Measurements from ENCODE around the gene MARCHF6.
"Not testable (repeated sequence)": the region's sequence is repeated elsewhere in the genome, so short reads cannot be mapped to it uniquely, and the experiment has no call there.

MARCHF6 gene

GRCh38 chr5:10353241-10354047 lies at the start of gene MARCHF6:
Gene MARCHF6, plus strand, starts transcription at chr5:10353695. Its CDS starts 204 bp downstream, at chr5:10353899.
- peak within 1 kb of the TSS; percentile 99 for H3K4me3 Mint-ChIP-seq
- no peaks in the 10 kb centered on the region for H3K9me3 Mint-ChIP-seq
- H3K27ac Mint-ChIP-seq, result peak within 1 kb of the TSS; percentile 99
- peaks cover 34% of the 10 kb centered on the region for H3K36me3 Mint-ChIP-seq (ENCODE audit: low read depth)
- peaks cover 43% of the 10 kb centered on the region for H3K4me1 Mint-ChIP-seq (ENCODE audit: low read depth)
- H3K27me3 Mint-ChIP-seq, result no peaks in the 10 kb centered on the region
- peak; percentile 96 for DNase-seq

- Mint-ChIP-seq H3K4me3 (no peak overlapping the region), H3K27ac (no peak overlapping the region), H3K27me3 (peaks cover 29% of the 10 kb centered on the region), H3K36me3 (ENCODE audit: low read depth) (no peaks in the 10 kb centered on the region), H3K9me3 (no peaks in the 10 kb centered on the region), H3K4me1 (ENCODE audit: low read depth) (peaks cover 9% of the 10 kb centered on the region)
- no peak for DNase-seq
Measured at GRCh38 chr5:10303699-10304170, 49.8 kb upstream of the MARCHF6 start.

GRCh38 chr5:10304932-10305331 lies 48.6 kb upstream of the MARCHF6 start:
- H3K4me1 Mint-ChIP-seq (ENCODE audit: low read depth), result peaks cover 9% of the 10 kb centered on the region
- H3K9me3 Mint-ChIP-seq, result no peaks in the 10 kb centered on the region
- H3K36me3 Mint-ChIP-seq (ENCODE audit: low read depth), result no peaks in the 10 kb centered on the region
- H3K27me3 Mint-ChIP-seq, result peaks cover 34% of the 10 kb centered on the region
- no peak for DNase-seq
- H3K27ac Mint-ChIP-seq, result no peak overlapping the region
- H3K4me3 Mint-ChIP-seq, result no peak overlapping the region

- Mint-ChIP-seq H3K36me3 (ENCODE audit: low read depth) (no peaks in the 10 kb centered on the region), H3K27me3 (peaks cover 38% of the 10 kb centered on the region), H3K27ac (no peak overlapping the region), H3K4me3 (no peak overlapping the region), H3K9me3 (no peaks in the 10 kb centered on the region), H3K4me1 (ENCODE audit: low read depth) (peaks cover 18% of the 10 kb centered on the region)
- DNase-seq, result no peak
Measured at GRCh38 chr5:10306114-10306513, 47.4 kb upstream of the MARCHF6 start.

GRCh38 chr5:10306806-10307205 lies 46.7 kb upstream of the MARCHF6 start:
- peaks cover 38% of the 10 kb centered on the region for H3K27me3 Mint-ChIP-seq
- no peaks in the 10 kb centered on the region for H3K36me3 Mint-ChIP-seq (ENCODE audit: low read depth)
- DNase-seq, result no peak
- H3K4me1 Mint-ChIP-seq (ENCODE audit: low read depth), result peaks cover 18% of the 10 kb centered on the region
- H3K27ac Mint-ChIP-seq, result no peak overlapping the region
- peak overlapping the region; percentile 75 for H3K4me3 Mint-ChIP-seq
- H3K9me3 Mint-ChIP-seq, result no peaks in the 10 kb centered on the region

GRCh38 chr5:10307206-10308148 lies 46.0 kb upstream of the MARCHF6 start, which contains the start of gene CMBL:
Gene CMBL, minus strand, starts transcription at chr5:10307902. Its CDS starts 17,140 bp downstream, at chr5:10290762.
- Mint-ChIP-seq H3K4me1 (ENCODE audit: low read depth) (peaks cover 18% of the 10 kb centered on the region), H3K9me3 (no peaks in the 10 kb centered on the region), H3K27ac (peak within 1 kb of the TSS; percentile 44), H3K4me3 (peak within 1 kb of the TSS; percentile 75), H3K27me3 (peaks cover 38% of the 10 kb centered on the region), H3K36me3 (ENCODE audit: low read depth) (no peaks in the 10 kb centered on the region)
- peak; percentile 59 for DNase-seq

GRCh38 chr5:10308844-10309243 lies 44.7 kb upstream of the MARCHF6 start:
- Mint-ChIP-seq H3K4me3 (no peak overlapping the region), H3K36me3 (ENCODE audit: low read depth) (no peaks in the 10 kb centered on the region), H3K9me3 (no peaks in the 10 kb centered on the region), H3K4me1 (ENCODE audit: low read depth) (peaks cover 18% of the 10 kb centered on the region), H3K27ac (no peak overlapping the region), H3K27me3 (peaks cover 38% of the 10 kb centered on the region)
- no peak for DNase-seq

- H3K27ac Mint-ChIP-seq, result no peak overlapping the region
- H3K4me3 Mint-ChIP-seq, result no peak overlapping the region
- no peaks in the 10 kb centered on the region for H3K36me3 Mint-ChIP-seq (ENCODE audit: low read depth)
- peaks cover 18% of the 10 kb centered on the region for H3K4me1 Mint-ChIP-seq (ENCODE audit: low read depth)
- no peak for DNase-seq
- peaks cover 35% of the 10 kb centered on the region for H3K27me3 Mint-ChIP-seq
- H3K9me3 Mint-ChIP-seq, result no peaks in the 10 kb centered on the region
Measured at GRCh38 chr5:10310066-10310779, 43.3 kb upstream of the MARCHF6 start.

- H3K27me3 Mint-ChIP-seq, result peaks cover 30% of the 10 kb centered on the region
- H3K4me3 Mint-ChIP-seq; H3K36me3 Mint-ChIP-seq (ENCODE audit: low read depth); H3K27ac Mint-ChIP-seq; H3K9me3 Mint-ChIP-seq; DNase-seq: not testable (repeated sequence)
- H3K4me1 Mint-ChIP-seq (ENCODE audit: low read depth), result peaks cover 18% of the 10 kb centered on the region
Measured at GRCh38 chr5:10310835-10311570, 42.5 kb upstream of the MARCHF6 start.

GRCh38 chr5:10311595-10312425 lies 41.7 kb upstream of the MARCHF6 start:
- no peak for DNase-seq
- Mint-ChIP-seq H3K36me3 (ENCODE audit: low read depth) (no peaks in the 10 kb centered on the region), H3K4me3 (no peak overlapping the region), H3K9me3 (no peaks in the 10 kb centered on the region), H3K4me1 (ENCODE audit: low read depth) (peaks cover 18% of the 10 kb centered on the region), H3K27me3 (peaks cover 22% of the 10 kb centered on the region), H3K27ac (no peak overlapping the region)

- Mint-ChIP-seq H3K27me3 (peaks cover 6% of the 10 kb centered on the region), H3K4me3 (no peak overlapping the region), H3K27ac (no peak overlapping the region), H3K4me1 (ENCODE audit: low read depth) (peaks cover 12% of the 10 kb centered on the region), H3K9me3 (no peaks in the 10 kb centered on the region), H3K36me3 (ENCODE audit: low read depth) (no peaks in the 10 kb centered on the region)
- no peak for DNase-seq
Measured at GRCh38 chr5:10315201-10315600, 38.3 kb upstream of the MARCHF6 start.

- Mint-ChIP-seq H3K4me3 (no peak overlapping the region), H3K27ac (no peak overlapping the region), H3K4me1 (ENCODE audit: low read depth) (peaks cover 5% of the 10 kb centered on the region), H3K27me3 (peaks cover 4% of the 10 kb centered on the region), H3K36me3 (ENCODE audit: low read depth) (no peaks in the 10 kb centered on the region), H3K9me3 (no peaks in the 10 kb centered on the region)
- no peak for DNase-seq
Measured at GRCh38 chr5:10315824-10316509, 37.5 kb upstream of the MARCHF6 start.

Data from activated T-cell treated with anti-CD3 and anti-CD28 coated beads, Interleukin-2, amount 50 U/mL, for 24 hours (primary cell).